SK-N-SH (cell line): ENCODE measurements around the gene SLC11A1.

Experiments
- CTCF ChIP-seq: fragments of 200-600 bp; sonication (generic); IDR thresholded peaks from 2 replicates; pipeline ENCODE4 v1.6.1; 2017; ENCODE audit warnings: antibody characterized with exemption, mild to moderate bottlenecking, moderate library complexity
- EZH2phosphoT487 ChIP-seq: fragments of 200-600 bp; sonication (generic); IDR thresholded peaks from 2 replicates; pipeline ENCODE4 v1.6.1; 2017; ENCODE audit warnings: low read depth, mixed run types, mild to moderate bottlenecking, antibody characterized with exemption, moderate library complexity, borderline replicate concordance
- USF1 ChIP-seq: IDR thresholded peaks from 2 replicates; pipeline ENCODE4 v1.4.0; 2012; ENCODE audit warnings: low read depth, borderline replicate concordance

- no peak for TF ChIP-seq EZH2phosphoT487
- TF ChIP-seq USF1: no peak
- TF ChIP-seq CTCF: no peak
Measured at GRCh38 chr2:218383892-218384519, 1.9 kb downstream of the SLC11A1 start.
